Measurements from ENCODE around the gene CTBP1.
A peak's percentile ranks its signal among the peaks of the same experiment; 100 is the strongest.

CTBP1 gene

GRCh38 chr4:1242506-1243450 lies 6.2 kb downstream of the CTBP1 start:
- Histone ChIP-seq H2BK5ac (ENCODE audit: low read depth, low read length, poor library complexity) (no peak overlapping the region), H3K9me3 (ENCODE audit: insufficient read depth, low read depth, low read length) (peaks cover 4% of the 10 kb centered on the region), H3K9ac (ENCODE audit: low read length) (no peak overlapping the region), H3K36me3 (ENCODE audit: control insufficient read depth in 1 of 2, insufficient read depth in 2 of 2, low read length in 2 of 2) (peaks cover 39 to 49% of the 10 kb centered on the region in 2 experiments), H4K8ac (ENCODE audit: low read depth, low read length) (no peak overlapping the region), H3K4me1 (ENCODE audit: control insufficient read depth in 1 of 2, insufficient read depth in 2 of 2, low read length in 2 of 2) (peaks cover 16 to 21% of the 10 kb centered on the region in 2 experiments), H3K27ac (ENCODE audit: low read depth, low read length) (no peak overlapping the region), H2BK12ac (ENCODE audit: low read length) (no peak overlapping the region), H3K79me2 (ENCODE audit: control insufficient read depth, insufficient read depth, low read length, poor library complexity) (peaks cover 59% of the 10 kb centered on the region), H3K23ac (ENCODE audit: low read length) (no peak overlapping the region), H3K4me2 (ENCODE audit: low read length) (no peak overlapping the region), H2AFZ (ENCODE audit: insufficient read depth, low read length, poor library complexity) (no peak overlapping the region), H3K14ac (ENCODE audit: low read length) (no peak overlapping the region), H3K27me3 (ENCODE audit: insufficient read depth, low read length) (no peaks in the 10 kb centered on the region), H4K91ac (ENCODE audit: low read depth, low read length) (no peak overlapping the region), H3K18ac (ENCODE audit: low read length) (no peak overlapping the region), H3K4ac (ENCODE audit: low read depth, low read length) (peak overlapping the region; percentile 98), H2BK120ac (ENCODE audit: insufficient read depth, low read length, poor library complexity) (no peak overlapping the region), H3K79me1 (ENCODE audit: low read length) (peaks cover 11% of the 10 kb centered on the region), H3K4me3 (ENCODE audit: low read depth, low read length) (peak overlapping the region; percentile 18), H4K12ac (ENCODE audit: low read depth, low read length) (no peak overlapping the region), H2AK5ac (ENCODE audit: low read length) (no peak overlapping the region)
- WGBS (ENCODE audit: extremely low coverage, insufficient coverage, insufficient read length) = no CpG with 5 or more reads among the region's 30 CpGs
- no peak for DNase-seq

DNA sequence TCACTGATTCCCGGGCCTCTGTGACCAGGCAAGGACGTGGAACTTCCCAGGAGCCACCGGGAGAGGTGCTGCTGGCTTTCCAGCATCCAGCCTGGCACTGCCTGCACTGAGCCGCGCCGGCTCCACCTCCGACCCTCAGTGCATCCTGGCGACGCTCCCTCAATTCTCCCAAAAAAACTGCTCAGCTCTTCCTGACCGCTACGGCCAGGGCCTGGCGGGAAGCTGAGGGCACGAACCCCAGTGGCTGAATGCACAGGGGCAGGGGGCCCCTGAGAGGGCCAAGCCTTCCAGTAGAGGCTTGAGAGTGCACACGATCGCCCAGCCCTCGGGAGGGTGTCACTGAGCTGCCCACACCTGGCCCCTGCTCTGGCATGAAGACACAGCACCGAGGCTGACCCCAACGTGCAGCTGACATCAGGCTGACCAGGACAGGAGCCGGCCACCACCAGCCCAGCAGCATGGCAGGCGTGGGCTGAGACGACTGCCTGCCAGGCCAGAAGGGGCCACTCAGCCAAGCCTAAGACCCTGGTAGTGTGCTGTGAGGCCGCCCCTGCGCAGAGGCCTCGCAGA lies 6.9 kb downstream of the CTBP1 start:
- Histone ChIP-seq H4K12ac (ENCODE audit: low read depth, low read length) (no peak overlapping the region), H2AFZ (ENCODE audit: insufficient read depth, low read length, poor library complexity) (no peak overlapping the region)

DNA sequence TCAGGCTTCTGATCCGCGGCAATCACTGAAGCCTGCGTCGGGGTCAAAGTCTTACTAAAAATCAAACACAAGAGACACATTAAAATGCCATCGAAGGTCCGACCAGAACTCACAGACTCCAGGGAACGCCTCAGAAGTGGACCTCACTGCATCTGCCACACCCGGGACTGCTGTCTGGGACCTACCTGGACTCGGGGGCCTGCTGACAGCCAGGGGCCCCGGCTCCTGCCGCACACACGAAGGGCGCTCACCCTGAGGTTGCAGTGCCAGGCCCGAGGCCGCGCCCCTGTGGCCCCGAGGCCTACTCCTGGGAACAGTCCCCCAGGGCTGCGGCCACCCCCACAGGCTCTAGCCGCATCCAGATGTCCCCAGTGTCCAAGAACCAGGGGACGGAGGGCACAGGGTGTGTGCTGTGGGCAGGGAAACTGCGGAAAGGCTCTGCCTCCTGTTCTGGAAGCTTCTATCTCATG lies 7.4 kb downstream of the CTBP1 start:
- Histone ChIP-seq H3K9me3 (ENCODE audit: insufficient read depth, low read depth, low read length) (peaks cover 4% of the 10 kb centered on the region), H3K27me3 (ENCODE audit: insufficient read depth, low read length) (no peaks in the 10 kb centered on the region), H2AK5ac (ENCODE audit: low read length) (no peak overlapping the region), H2BK12ac (ENCODE audit: low read length) (no peak overlapping the region), H4K12ac (ENCODE audit: low read depth, low read length) (no peak overlapping the region), H3K4me3 (ENCODE audit: low read depth, low read length) (no peak overlapping the region), H3K9ac (ENCODE audit: low read length) (no peak overlapping the region), H4K91ac (ENCODE audit: low read depth, low read length) (no peak overlapping the region), H3K23ac (ENCODE audit: low read length) (no peak overlapping the region), H3K4me2 (ENCODE audit: low read length) (no peak overlapping the region), H3K27ac (ENCODE audit: low read depth, low read length) (no peak overlapping the region), H3K14ac (ENCODE audit: low read length) (no peak overlapping the region), H3K79me1 (ENCODE audit: low read length) (peaks cover 2% of the 10 kb centered on the region), H2BK120ac (ENCODE audit: insufficient read depth, low read length, poor library complexity) (no peak overlapping the region), H3K4ac (ENCODE audit: low read depth, low read length) (peak overlapping the region; percentile 37), H3K79me2 (ENCODE audit: control insufficient read depth, insufficient read depth, low read length, poor library complexity) (peaks cover 48% of the 10 kb centered on the region), H3K18ac (ENCODE audit: low read length) (no peak overlapping the region), H2BK5ac (ENCODE audit: low read depth, low read length, poor library complexity) (no peak overlapping the region), H2AFZ (ENCODE audit: insufficient read depth, low read length, poor library complexity) (no peak overlapping the region), H4K8ac (ENCODE audit: low read depth, low read length) (no peak overlapping the region), H3K4me1 (ENCODE audit: control insufficient read depth in 1 of 2, insufficient read depth in 2 of 2, low read length in 2 of 2) (peaks cover 7 to 13% of the 10 kb centered on the region in 2 experiments), H3K36me3 (ENCODE audit: control insufficient read depth in 1 of 2, insufficient read depth in 2 of 2, low read length in 2 of 2) (peaks cover 49 to 59% of the 10 kb centered on the region in 2 experiments)
- no CpG with 5 or more reads among the region's 21 CpGs for WGBS (ENCODE audit: extremely low coverage, insufficient coverage, insufficient read length)
- DNase-seq = no peak

More for the DNA sequence above, 6.9 kb downstream of the CTBP1 start:
- Histone ChIP-seq H3K4ac (ENCODE audit: low read depth, low read length) (peak overlapping the region; percentile 98), H3K27me3 (ENCODE audit: insufficient read depth, low read length) (no peaks in the 10 kb centered on the region), H3K9ac (ENCODE audit: low read length) (no peak overlapping the region), H2BK5ac (ENCODE audit: low read depth, low read length, poor library complexity) (no peak overlapping the region), H3K4me3 (ENCODE audit: low read depth, low read length) (no peak overlapping the region), H3K27ac (ENCODE audit: low read depth, low read length) (no peak overlapping the region), H4K91ac (ENCODE audit: low read depth, low read length) (no peak overlapping the region), H3K18ac (ENCODE audit: low read length) (no peak overlapping the region), H3K36me3 (ENCODE audit: control insufficient read depth in 1 of 2, insufficient read depth in 2 of 2, low read length in 2 of 2) (peaks cover 46 to 55% of the 10 kb centered on the region in 2 experiments), H3K79me2 (ENCODE audit: control insufficient read depth, insufficient read depth, low read length, poor library complexity) (peaks cover 52% of the 10 kb centered on the region), H2AK5ac (ENCODE audit: low read length) (no peak overlapping the region), H3K4me2 (ENCODE audit: low read length) (no peak overlapping the region), H4K8ac (ENCODE audit: low read depth, low read length) (no peak overlapping the region), H3K4me1 (ENCODE audit: control insufficient read depth in 1 of 2, insufficient read depth in 2 of 2, low read length in 2 of 2) (peaks cover 12 to 17% of the 10 kb centered on the region in 2 experiments), H3K9me3 (ENCODE audit: insufficient read depth, low read depth, low read length) (peaks cover 4% of the 10 kb centered on the region), H3K79me1 (ENCODE audit: low read length) (peaks cover 5% of the 10 kb centered on the region), H3K23ac (ENCODE audit: low read length) (no peak overlapping the region), H2BK12ac (ENCODE audit: low read length) (no peak overlapping the region), H3K14ac (ENCODE audit: low read length) (no peak overlapping the region), H2BK120ac (ENCODE audit: insufficient read depth, low read length, poor library complexity) (no peak overlapping the region)
- no CpG with 5 or more reads among the region's 24 CpGs for WGBS (ENCODE audit: extremely low coverage, insufficient coverage, insufficient read length)
- DNase-seq = no peak

DNA sequence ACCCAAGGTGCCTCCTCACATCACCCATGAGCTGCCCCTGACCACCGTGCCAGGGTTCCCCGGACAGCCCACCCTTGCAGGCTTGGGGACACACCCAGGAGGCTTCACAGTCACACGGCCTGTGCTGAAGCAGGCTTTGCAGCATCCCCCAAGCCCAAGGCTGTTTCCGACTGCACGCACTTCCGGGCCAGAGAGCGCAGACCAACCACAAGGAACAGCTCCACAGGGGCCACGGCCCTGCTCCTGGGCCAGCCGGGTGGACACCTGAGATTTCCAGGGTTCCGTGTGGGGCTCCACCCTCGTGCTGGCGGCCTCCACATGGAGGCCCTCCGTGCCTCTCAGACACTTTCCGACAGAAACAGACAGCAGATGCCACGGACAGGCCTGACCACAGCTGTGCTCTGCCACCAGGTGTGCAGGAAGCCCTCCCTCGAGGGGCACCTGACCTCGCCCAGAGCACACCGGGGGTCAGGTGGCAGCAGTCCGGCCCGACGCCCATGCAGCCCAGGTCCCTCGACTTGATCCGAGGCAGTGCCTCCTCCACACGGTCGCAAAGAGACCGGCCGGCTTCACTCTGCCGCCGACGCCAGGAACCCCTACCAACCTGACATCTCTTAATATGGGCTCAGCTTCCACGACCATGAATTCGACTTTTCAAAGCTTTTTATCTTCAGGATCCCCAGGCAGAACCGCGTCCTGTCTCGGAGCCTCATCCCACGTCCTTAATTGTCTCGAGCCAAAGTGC lies 8.0 kb downstream of the CTBP1 start:
- Histone ChIP-seq H3K14ac (ENCODE audit: low read length) (no peak overlapping the region), H3K4me3 (ENCODE audit: low read depth, low read length) (no peak overlapping the region), H3K4me2 (ENCODE audit: low read length) (no peak overlapping the region), H2AK5ac (ENCODE audit: low read length) (no peak overlapping the region), H3K79me2 (ENCODE audit: control insufficient read depth, insufficient read depth, low read length, poor library complexity) (peaks cover 41% of the 10 kb centered on the region), H3K18ac (ENCODE audit: low read length) (no peak overlapping the region), H3K27ac (ENCODE audit: low read depth, low read length) (no peak overlapping the region), H4K91ac (ENCODE audit: low read depth, low read length) (no peak overlapping the region), H3K23ac (ENCODE audit: low read length) (no peak overlapping the region), H2AFZ (ENCODE audit: insufficient read depth, low read length, poor library complexity) (no peak overlapping the region), H2BK12ac (ENCODE audit: low read length) (no peak overlapping the region), H3K79me1 (ENCODE audit: low read length) (no peaks in the 10 kb centered on the region), H2BK120ac (ENCODE audit: insufficient read depth, low read length, poor library complexity) (no peak overlapping the region), H3K9ac (ENCODE audit: low read length) (no peak overlapping the region), H4K12ac (ENCODE audit: low read depth, low read length) (no peak overlapping the region), H2BK5ac (ENCODE audit: low read depth, low read length, poor library complexity) (no peak overlapping the region), H3K9me3 (ENCODE audit: insufficient read depth, low read depth, low read length) (peaks cover 4% of the 10 kb centered on the region), H4K8ac (ENCODE audit: low read depth, low read length) (no peak overlapping the region), H3K4ac (ENCODE audit: low read depth, low read length) (peak overlapping the region; percentile 53), H3K27me3 (ENCODE audit: insufficient read depth, low read length) (no peaks in the 10 kb centered on the region), H3K36me3 (ENCODE audit: control insufficient read depth in 1 of 2, insufficient read depth in 2 of 2, low read length in 2 of 2) (peaks cover 53 to 63% of the 10 kb centered on the region in 2 experiments), H3K4me1 (ENCODE audit: control insufficient read depth in 1 of 2, insufficient read depth in 2 of 2, low read length in 2 of 2) (peaks cover under 1 to 7% of the 10 kb centered on the region in 2 experiments)
- DNase-seq = no peak
- no CpG with 5 or more reads among the region's 37 CpGs for WGBS (ENCODE audit: extremely low coverage, insufficient coverage, insufficient read length)

Data from trophoblast cell (in vitro differentiated cells and primary cell).